HG02938 (cell line): Measurements from ENCODE around the gene DCAF8L2.
"Not testable (repeated sequence)": the region's sequence is repeated elsewhere in the genome, so short reads cannot be mapped to it uniquely, and the experiment has no call there.

Experiments used
- ATAC-seq: cut with Tn5 transposase; IDR thresholded peaks from one replicate; pipeline ENCODE4 v1.9.1; 2021; ENCODE audit warnings: mild to moderate bottlenecking, moderate library complexity; ENCODE audit not compliant: unreplicated experiment

DCAF8L2 gene

DNA sequence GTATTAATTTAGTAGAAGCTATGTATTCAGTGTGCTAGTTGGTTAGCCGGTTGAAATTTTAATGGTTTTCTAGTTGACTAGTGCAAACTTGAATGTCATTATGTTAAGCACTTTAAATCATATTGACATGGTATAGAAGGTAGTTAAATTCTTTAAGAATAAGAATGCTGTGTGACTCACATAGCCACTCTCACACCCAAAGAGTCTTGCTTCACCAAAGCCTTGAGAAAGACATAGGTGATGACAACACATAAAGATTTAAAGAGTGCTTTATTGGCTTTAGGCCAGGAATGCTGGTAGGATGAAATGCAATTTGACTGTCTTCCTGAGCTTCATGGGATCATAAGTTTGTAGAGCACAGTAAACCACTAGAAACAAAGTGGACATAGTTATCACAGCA is 85.3 kb downstream of the DCAF8L2 start:
- ATAC-seq: no peak

DNA sequence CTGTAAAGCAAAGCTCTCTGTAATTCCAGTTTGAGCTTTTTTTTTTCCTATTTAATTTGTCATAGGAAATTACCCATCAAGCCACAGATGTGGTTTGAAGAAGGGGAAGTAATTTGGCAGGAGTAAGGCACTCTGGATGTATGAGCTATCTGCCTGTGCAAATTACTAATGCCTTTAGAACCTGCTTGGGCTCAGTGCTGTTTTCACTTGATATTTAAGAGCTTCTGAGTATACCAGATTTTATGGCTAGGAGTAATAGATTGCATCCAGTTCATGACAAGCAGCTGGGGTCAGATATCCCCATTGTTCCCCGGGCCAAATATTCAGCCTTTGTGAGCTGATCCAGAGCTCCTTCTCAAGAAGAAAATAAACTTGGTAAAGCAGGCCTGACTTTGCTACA is 89.1 kb downstream of the DCAF8L2 start:
- no peak for ATAC-seq

DNA sequence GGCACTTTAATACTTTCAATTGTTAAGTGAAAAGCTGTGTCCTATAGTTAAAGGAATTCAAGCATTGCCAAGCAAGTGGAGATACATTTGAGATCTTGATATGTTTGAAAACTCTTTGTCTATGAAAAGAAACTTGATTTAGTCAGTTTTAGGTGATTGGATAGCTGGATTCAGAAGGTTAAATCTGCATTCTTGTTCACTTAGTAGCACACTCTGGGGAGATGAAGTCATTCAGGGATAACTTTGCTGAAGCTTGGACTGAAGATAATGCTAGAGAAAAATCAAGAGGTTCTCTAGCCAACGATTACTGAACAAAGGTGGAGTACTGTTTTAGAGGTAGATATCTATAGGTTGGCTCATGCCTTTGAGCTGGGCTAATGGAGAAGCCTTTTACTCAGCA is 90.6 kb downstream of the DCAF8L2 start:
- ATAC-seq: no peak

DNA sequence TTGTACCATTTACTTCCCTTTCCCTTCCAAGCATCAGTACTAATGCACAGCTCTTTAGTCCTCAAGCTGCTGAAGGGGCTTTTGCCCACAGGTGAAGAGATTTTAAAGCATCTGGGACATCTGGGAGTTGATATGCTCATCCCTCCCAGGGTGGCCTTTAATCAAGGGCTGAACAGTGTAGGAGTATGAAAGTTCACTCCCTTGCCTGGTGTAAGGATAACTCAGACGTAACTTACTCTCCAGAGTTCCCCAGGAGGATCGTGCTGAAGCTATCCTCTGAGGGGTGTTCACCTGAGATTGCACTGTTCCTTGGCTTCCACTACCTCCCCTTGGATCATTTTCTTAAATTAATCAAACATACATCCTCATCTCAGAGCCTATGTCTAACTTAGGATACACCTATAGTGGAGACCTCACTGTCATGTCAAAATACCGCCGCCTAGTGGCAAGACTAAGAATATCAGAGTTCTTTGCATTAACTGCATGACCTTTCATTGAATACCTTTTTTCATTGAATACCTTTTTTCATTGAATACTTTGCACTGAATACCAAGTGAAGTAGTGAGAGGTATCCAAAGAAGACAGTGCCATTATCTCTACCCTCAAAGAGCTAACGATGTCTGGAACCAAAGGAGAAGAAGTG is 93.5 kb downstream of the DCAF8L2 start:
- ATAC-seq: not testable (repeated sequence)

DNA sequence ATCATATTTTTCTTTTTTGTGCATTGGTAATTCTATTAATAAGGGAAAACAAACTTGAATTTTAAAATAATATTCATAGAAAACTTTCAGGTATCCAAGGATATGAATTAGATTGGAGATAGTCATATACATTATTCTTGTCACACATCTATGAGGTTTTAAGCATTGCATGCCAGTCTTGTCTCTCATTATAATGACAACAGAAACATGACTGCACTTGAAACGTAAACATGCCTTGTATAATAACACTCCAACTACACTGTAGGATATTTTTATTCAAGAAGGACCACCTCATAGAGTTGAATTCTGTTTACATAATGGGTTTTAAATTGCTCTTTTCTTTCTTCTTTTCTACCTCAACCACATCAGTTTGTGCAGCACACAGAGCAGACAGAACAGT is 104.5 kb downstream of the DCAF8L2 start:
- ATAC-seq: no peak

GRCh38 chrX:27706526-27706925 is 116.4 kb downstream of the DCAF8L2 start:
- ATAC-seq: no peak

DNA sequence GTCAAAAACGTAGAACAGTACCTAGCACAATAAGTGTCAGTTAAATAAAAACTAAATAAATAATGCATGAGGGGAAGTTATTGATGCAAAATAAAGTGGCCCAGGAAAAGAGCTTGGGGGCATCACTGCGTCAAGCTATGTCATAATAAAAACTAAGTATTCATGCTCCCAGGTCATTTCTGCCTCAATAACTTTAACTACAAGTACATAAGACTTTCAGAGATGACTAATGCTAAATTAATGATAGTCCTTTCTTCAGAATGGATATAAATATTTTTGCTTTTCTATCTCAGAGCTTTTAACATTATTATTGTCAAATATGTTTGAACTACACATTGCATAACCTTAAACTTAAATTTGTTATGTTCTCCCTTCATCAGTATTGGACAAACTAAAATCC is 125.5 kb downstream of the DCAF8L2 start:
- no peak for ATAC-seq

GRCh38 chrX:27728291-27728690 is 138.1 kb downstream of the DCAF8L2 start:
- no peak for ATAC-seq

- no peak for ATAC-seq
Observed at GRCh38 chrX:27731962-27732361, 141.8 kb downstream of the DCAF8L2 start.

DNA sequence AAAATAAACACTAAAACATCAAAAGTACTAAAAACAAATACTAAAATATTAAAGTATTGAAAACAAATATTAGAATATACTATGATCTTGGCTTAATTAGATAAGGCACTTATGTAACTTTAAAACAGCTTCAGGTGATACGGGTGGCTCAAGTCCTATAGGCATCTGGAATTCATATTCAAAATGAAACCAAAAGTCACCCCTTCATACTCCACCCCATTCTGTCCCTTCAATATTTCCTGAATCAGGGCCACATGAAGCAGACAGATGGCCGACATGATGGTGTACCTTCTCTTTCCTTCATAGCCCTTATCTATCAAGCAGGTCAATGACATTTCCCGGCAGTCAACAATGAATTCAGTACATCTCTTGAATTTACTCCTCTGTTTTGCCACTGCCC is 145.8 kb downstream of the DCAF8L2 start:
- ATAC-seq: no peak

GRCh38 chrX:27740933-27741332 is 150.8 kb downstream of the DCAF8L2 start:
- no peak for ATAC-seq

- ATAC-seq: not testable (repeated sequence)
Observed at GRCh38 chrX:27743521-27743920, 153.4 kb downstream of the DCAF8L2 start.

- no peak for ATAC-seq
Observed at GRCh38 chrX:27746516-27746915, 156.4 kb downstream of the DCAF8L2 start.

DNA sequence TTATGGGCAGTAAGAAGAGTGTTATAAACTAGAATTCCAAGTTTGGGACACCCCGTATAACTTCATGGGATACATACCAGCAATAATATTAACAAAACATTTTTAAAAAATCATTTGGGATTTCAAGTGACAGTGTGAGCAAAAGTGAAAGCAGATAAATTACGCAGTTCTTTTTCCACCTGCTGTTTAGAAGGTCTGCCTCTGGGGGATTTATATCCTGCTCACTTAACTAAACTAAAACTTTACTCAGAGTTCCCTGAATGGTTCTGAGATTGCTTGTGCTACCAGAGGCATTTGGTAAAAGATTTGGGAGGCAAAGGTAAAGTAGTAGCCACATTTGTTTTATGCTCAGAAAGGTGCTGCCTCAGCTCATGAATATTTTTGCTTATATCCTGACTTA is 160.2 kb downstream of the DCAF8L2 start:
- not testable (repeated sequence) for ATAC-seq

GRCh38 chrX:27751976-27752375 is 161.8 kb downstream of the DCAF8L2 start:
- ATAC-seq: no peak

DNA sequence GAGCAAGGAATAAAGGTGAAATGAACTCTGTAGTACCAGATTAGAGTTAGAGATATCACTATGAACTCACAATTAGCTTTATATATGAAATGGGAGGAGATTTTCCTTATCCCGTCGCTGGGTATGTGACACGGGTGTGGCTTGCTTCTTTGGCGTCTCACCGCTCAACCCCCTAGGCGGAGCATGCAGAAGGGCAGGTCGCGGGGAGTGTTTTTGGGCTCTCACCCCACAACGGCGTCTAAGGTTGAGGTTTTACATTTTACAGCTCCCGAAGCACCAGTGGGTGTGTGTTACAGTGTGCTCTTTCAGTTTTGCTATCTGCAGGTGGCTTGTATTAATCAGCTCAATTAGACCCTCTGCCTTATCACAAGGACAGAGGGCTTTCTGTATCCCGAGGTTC is 175.6 kb downstream of the DCAF8L2 start:
- no peak for ATAC-seq

DNA sequence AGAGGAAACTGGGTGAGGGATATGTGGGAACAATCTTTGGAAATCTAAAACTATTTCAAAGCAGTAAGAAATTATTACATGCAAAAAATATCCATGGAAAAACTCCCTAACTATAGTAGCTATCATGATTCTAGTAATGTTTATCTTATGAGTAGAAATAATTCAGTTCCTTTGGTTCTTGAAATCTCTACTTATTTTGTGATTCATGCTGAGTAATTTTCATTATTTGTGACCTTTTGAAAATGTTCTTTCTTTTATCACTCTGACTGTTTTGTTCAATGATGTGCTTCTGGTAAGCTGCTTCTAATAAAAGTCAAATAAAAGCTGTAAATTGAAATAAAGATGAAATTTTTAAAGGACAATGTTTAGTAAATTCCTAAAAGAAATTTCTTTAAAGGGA is 177.2 kb downstream of the DCAF8L2 start:
- ATAC-seq: no peak

- no peak for ATAC-seq
Observed at GRCh38 chrX:27775984-27776383, 185.8 kb downstream of the DCAF8L2 start.

GRCh38 chrX:27796640-27797257 is 206.6 kb downstream of the DCAF8L2 start:
- ATAC-seq: no peak

DNA sequence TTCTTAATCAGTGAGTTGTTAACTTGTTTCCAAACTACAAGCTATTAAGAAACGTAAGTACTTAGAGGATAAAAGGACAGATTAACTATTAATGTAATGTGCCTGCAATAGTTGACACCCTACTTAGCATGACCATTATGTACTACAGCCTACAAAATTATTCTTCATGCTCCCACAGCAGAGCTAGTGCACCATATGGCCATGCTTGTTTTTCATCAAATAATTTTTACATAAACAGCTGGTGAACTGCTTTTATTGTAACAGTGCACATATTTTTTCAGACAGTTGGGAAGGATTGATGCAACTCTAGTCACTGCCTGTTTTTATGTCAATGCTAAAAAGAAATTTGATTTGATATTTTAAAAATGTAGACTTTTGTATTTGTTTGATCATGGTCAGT is 207.4 kb downstream of the DCAF8L2 start:
- no peak for ATAC-seq
